Osteocyte (in vitro differentiated cells): ENCODE data around the gene EPAS1. TPM values are rescaled to one million over a fixed set of nuclear protein-coding genes. Genes with fewer than 3 reads are reported as not detected.

Experiments
- DNase-seq: peaks from one replicate; pipeline ENCODE4 v3.0.0; 2021; ENCODE audit warnings: mixed read lengths; ENCODE audit not compliant: unreplicated experiment; ENCODE audit errors: extremely low spot score
- H3K27ac Mint-ChIP-seq: one replicate; pipeline ENCODE4 v1.8.0; 2021; ENCODE audit warnings: mild to moderate bottlenecking, mixed read lengths; ENCODE audit not compliant: unreplicated experiment
- H3K27me3 Mint-ChIP-seq: one replicate; pipeline ENCODE4 v1.8.0; 2021; ENCODE audit warnings: mixed read lengths; ENCODE audit not compliant: unreplicated experiment
- H3K36me3 Mint-ChIP-seq: one replicate; pipeline ENCODE4 v1.8.0; 2021; ENCODE audit warnings: mixed read lengths; ENCODE audit not compliant: unreplicated experiment
- H3K4me1 Mint-ChIP-seq: one replicate; pipeline ENCODE4 v1.8.0; 2021; ENCODE audit warnings: mixed read lengths; ENCODE audit not compliant: unreplicated experiment
- H3K4me3 Mint-ChIP-seq: one replicate; pipeline ENCODE4 v1.8.0; 2021; ENCODE audit warnings: mild to moderate bottlenecking, moderate library complexity, mixed read lengths; ENCODE audit not compliant: unreplicated experiment
- H3K9me3 Mint-ChIP-seq: one replicate; pipeline ENCODE4 v1.8.0; 2021; ENCODE audit warnings: mixed read lengths; ENCODE audit not compliant: unreplicated experiment
- CTCF ChIP-seq: fragments of 200-600 bp; sonication (generic); IDR thresholded peaks from 2 replicates; pipeline ENCODE4 v1.5.0; 2021; ENCODE audit warnings: antibody characterized with exemption, mild to moderate bottlenecking, moderate library complexity
- total RNA-seq: library from RNA; stranded (reverse); gene quantifications from 2 replicates; pipeline ENCODE4 v1.2.1, GENCODE V29; 2021

Gene EPAS1
- total RNA-seq, 1 donor from 2014 or later: 14.1 TPM

DNA sequence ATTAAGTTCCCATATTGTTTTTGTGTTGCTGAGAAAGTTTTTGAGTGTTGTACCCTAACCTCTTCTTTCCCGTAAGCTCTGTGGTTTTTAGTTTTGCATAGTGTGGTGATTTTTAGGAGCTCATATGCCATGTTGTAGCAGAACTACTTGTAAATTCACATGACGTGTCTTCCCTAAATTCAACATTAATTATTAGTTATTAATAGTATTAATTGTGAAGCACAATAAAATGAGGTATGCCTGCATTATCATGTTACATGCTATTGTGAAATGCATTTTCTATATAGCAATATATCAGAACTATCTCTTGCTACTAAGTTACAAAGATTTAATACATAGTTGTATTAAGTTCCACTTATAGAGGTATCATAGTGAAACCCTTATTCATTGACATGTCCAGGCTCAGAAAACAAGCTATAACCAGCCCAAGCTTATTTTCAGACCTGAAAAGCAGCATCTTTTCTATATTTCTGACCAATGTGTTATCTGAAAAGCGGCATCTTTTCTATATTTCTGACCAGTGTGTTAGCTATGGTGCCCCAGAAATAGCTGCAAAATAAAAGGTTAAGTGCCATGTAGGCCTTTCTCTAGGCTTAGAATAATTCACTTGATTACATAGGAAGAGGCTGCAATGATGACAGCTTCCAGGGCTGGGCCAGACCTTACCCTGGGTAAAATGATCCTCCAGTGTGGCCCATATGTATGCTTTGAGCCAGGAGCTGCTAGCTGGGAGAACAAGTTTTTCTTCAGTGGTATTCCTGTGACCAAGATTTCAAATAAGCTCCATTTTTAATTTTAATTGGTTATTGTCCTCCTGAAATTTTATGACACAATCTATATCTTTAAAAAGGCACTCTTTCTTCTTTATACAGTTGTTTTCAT is 21.6 kb downstream of the EPAS1 start:
- no peak for DNase-seq
- TF ChIP-seq CTCF: no peak
- peaks cover 9% of the 10 kb centered on the region for H3K4me1 Mint-ChIP-seq
- H3K27ac Mint-ChIP-seq: no peak overlapping the region
- no peaks in the 10 kb centered on the region for H3K36me3 Mint-ChIP-seq
- no peak overlapping the region for H3K4me3 Mint-ChIP-seq
- H3K27me3 Mint-ChIP-seq: peaks cover 10% of the 10 kb centered on the region
- H3K9me3 Mint-ChIP-seq: no peaks in the 10 kb centered on the region

DNA sequence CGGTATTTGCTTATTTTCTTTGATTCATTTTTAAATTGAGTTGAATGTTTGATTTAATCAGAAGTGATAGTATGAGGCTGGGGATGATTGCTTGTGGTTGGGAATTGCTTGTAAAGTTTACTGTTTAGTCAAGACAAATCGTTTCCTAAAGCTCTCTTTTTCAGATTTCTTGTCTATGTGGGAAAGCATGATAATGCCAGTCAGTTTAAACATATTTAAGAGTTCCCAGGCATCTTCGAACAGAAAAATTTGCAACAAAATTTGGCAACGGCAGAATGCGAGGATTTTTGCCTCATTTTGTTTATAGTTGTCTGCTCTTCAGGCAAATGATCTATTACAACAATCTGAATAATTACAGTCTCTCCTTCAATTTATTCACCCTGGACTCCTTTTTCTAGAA is 22.5 kb downstream of the EPAS1 start:
- Mint-ChIP-seq H3K4me3 (no peak overlapping the region), H3K27ac (no peak overlapping the region), H3K27me3 (peaks cover 10% of the 10 kb centered on the region), H3K36me3 (no peaks in the 10 kb centered on the region), H3K4me1 (peaks cover 9% of the 10 kb centered on the region), H3K9me3 (no peaks in the 10 kb centered on the region)
- no peak for TF ChIP-seq CTCF
- no peak for DNase-seq

- Mint-ChIP-seq H3K4me3 (no peak overlapping the region), H3K27ac (no peak overlapping the region), H3K4me1 (peaks cover 7% of the 10 kb centered on the region), H3K27me3 (peaks cover 10% of the 10 kb centered on the region), H3K9me3 (no peaks in the 10 kb centered on the region), H3K36me3 (no peaks in the 10 kb centered on the region)
- TF ChIP-seq CTCF: no peak
- no peak for DNase-seq
These were observed 22.9 kb downstream of the EPAS1 start for GRCh38 chr2:46320141-46320567.

GRCh38 chr2:46323730-46324129 is 26.5 kb downstream of the EPAS1 start:
- no peak overlapping the region for H3K27ac Mint-ChIP-seq
- no peaks in the 10 kb centered on the region for H3K4me1 Mint-ChIP-seq
- no peak for DNase-seq
- no peak for TF ChIP-seq CTCF
- H3K9me3 Mint-ChIP-seq: no peaks in the 10 kb centered on the region
- H3K4me3 Mint-ChIP-seq: no peak overlapping the region
- peaks cover 10% of the 10 kb centered on the region for H3K27me3 Mint-ChIP-seq
- H3K36me3 Mint-ChIP-seq: no peaks in the 10 kb centered on the region

DNA sequence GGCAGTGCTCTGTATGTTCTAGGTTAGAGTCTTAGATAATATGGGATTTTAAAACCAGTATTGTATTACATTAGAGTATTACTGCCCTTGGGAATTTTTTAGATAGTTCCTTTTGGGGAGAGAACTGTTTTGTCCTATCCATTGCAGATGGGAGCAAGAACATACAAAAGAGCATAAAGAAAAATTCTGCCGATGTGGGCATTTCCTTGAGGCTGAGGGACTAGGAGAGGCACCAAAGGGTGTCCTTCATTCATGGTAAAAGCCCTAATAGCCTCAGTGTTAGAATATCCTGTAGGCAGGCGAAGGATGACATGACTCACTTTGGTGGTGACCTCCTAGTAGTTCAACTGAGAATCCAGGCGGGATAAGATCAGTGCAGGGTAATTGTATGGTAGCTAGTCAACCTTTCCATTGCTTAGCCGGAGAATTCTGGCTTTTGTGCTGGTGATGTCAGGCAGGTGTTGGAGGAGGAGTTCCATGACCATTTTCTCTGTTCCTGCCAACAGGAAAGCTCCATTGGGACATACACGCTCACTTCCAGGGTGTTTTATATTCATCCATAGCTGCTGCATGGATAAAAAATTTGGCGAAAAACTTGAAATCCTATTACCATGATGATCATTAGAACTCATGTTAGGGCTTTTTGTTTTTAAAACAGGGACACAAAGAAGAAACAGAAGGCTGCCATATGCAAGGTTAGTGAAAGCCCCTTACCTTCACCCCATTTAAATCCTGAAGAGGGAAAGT is 28.1 kb downstream of the EPAS1 start:
- Mint-ChIP-seq H3K27ac (no peak overlapping the region), H3K4me1 (peaks cover 13% of the 10 kb centered on the region), H3K9me3 (no peaks in the 10 kb centered on the region), H3K36me3 (no peaks in the 10 kb centered on the region), H3K4me3 (no peak overlapping the region), H3K27me3 (no peaks in the 10 kb centered on the region)
- TF ChIP-seq CTCF: no peak
- no peak for DNase-seq
